Gastrocnemius medialis (tissue), 4 donors: Measurements from ENCODE around the gene DTNBP1.

Experiments
- POLR2A ChIP-seq, 2 donors: fragments of 450-650 bp; IDR thresholded peaks; one replicate each; pipeline ENCODE4 v1.6.1; 2017; ENCODE audit warnings: antibody characterized with exemption in 2 of 2, mild to moderate bottlenecking in 2 of 2, moderate library complexity in 2 of 2
- TF ChIP-seq, protein P1 (sequence below), 5 experiments: fragments of 450-650 bp in 3 of 5; fragments of 200-600 bp in 2 of 5; sonication (generic) in 2 of 5; IDR thresholded peaks in 4 of 5; conservative IDR thresholded peaks in 1 of 5; 1 replicate in 4 of 5; 2 replicates in 1 of 5; pipeline ENCODE4 v1.5.1; 2016 to 2019; ENCODE audit warnings: antibody characterized with exemption in 5 of 5, mild to moderate bottlenecking in 3 of 5, moderate library complexity in 3 of 5

DNA sequence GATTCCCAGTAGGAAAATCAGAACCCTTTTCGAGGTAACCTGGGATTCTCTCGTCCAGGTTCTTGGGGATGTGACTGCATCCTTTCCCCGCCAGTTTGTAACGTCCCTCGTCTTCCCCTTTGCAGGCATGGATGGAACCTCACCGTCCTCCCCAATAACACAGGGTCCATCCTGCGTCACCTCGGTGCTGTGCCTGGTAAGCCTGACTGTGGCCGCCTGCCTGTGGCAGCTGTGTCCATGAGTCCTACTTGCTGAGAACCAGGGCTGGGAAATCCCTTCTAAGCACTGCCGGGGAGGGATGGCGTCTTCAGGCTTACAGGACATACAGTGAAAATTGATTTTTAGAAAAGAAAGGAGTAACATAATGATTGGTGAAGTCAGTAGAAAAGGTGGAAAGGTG lies 155.6 kb downstream of the DTNBP1 start:
- TF ChIP-seq POLR2A (IDR thresholded peaks at IDR 0.05) = no peak
- TF ChIP-seq, protein P1, sequence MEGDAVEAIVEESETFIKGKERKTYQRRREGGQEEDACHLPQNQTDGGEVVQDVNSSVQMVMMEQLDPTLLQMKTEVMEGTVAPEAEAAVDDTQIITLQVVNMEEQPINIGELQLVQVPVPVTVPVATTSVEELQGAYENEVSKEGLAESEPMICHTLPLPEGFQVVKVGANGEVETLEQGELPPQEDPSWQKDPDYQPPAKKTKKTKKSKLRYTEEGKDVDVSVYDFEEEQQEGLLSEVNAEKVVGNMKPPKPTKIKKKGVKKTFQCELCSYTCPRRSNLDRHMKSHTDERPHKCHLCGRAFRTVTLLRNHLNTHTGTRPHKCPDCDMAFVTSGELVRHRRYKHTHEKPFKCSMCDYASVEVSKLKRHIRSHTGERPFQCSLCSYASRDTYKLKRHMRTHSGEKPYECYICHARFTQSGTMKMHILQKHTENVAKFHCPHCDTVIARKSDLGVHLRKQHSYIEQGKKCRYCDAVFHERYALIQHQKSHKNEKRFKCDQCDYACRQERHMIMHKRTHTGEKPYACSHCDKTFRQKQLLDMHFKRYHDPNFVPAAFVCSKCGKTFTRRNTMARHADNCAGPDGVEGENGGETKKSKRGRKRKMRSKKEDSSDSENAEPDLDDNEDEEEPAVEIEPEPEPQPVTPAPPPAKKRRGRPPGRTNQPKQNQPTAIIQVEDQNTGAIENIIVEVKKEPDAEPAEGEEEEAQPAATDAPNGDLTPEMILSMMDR (IDR thresholded peaks at IDR 0.05 in 4 of 5, conservative IDR thresholded peaks at IDR 0.05 in 1 of 5) = no peak
